NCI-H2107 (cell line): ENCODE data around the gene CLEC2B.
"Not testable (repeated sequence)": the region's sequence is repeated elsewhere in the genome, so short reads cannot be mapped to it uniquely, and the experiment has no call there.

Experiments used
- DNase-seq: peaks from one replicate; lab custom pipeline; 2025; lab: John Stamatoyannopoulos, UW

CLEC2B gene

DNA sequence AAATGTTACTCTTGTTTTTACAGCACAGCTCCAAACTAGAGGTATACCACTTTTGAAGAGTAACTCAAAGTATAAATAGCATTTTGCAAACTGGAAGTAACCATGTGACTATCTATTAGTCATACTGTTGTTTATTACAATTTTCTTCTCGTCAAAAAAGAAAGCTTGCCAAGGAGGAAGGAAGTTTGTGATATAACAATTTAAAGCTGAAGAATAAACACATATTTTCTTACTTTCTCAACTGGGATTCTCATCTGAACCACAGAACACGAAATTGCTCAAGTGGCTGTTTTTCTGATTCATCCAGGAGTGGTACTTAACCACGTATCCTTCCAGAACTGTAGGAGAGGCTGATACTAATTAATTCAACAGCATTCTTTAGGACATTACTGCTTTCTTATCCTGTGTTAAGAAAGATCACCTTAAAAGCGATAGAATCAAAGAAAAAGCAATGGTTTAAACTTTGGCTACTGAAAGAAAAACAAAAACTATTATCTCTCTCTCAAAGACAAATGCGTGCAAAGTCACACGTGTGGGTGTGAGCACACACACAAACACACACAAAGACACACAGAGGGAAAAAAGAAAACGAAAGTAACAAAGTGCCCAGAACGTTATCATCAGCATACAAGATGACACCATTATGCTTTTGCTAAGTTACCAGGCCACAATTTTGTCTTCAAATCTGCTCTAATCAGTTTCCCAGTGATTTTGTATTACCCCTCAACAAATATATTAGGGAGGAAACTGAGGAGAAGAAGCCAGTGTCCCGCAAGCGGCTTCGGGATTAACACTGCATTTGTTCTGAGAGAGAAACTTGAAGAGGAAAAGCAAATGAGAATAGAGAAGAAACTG is at the start of gene CLEC2B:
CLEC2B (minus strand) TSS at position 48 of the 855 bp plus-strand sequence.
- DNase-seq, result no peak

DNA sequence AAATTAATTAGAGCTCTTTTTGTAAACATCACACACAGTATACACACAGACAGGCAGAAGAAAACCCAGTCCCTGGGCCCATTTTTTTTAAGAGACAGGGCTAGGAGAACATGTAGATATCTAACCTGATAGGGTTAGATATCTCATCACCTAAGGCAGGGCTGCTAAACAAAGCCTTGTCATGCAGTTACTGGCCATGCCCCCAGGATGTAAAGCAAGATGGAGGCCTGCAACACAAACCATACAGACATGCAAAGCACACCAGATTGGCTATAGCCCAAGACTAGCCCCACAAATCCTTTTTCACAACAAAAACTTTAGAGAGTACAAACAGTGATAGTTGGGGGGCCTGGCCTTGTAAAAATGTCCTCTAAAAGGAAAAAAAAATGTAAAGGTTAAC is 42.6 kb upstream of the CLEC2B start:
- DNase-seq, result no peak

DNA sequence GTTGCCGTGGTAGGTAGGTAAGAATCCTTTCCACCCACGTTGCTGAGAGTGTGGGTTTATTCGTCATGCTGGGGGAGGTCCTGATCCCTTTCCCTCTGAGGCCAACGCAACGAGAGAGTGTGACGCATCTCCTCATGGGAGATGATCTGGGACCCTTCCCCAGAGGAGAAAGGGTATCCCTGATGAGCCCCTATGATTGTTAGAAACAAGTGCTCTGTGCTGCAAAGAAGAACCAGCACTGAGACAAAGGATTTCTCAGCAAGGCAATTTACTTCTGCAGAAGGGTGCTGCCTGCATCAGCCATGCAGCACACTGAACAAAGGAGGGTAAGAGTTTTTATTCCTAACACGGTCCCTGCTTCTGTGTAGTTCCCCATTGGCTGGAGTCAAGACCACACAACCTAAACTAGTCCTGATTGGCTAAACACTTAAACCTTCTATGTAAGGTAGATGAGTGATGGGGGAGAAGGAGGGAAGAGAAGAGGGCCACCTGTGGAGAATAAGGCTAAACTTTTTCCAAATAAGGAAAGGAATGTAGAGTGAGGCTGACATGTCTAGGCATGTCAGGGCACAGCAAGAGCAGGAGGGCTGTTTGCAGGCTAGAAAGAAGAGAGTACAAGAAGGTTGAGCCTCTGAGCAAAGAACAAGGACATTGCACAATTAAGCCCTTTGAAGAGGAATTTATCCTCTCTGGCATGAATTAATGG is 41.7 kb upstream of the CLEC2B start:
- no peak for DNase-seq

DNA sequence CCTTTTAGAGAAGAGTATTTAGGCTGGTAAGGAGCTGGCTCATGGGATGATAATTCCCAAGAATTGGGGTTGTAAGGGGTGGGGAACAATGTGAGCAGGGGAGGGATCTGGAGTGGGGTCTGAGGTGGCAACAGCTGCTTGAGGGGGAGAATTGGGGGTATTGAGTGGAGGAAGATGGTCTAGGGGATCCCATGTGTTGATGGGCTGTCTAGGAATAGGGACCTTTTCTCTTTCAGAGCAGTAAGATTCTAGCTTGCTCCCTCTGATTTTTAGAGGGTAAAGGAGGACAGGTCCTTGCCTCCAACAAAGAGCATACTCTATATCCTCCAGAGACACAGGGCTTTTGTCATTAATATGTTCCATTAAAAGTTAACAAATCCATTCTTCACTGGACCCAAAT is 40.6 kb upstream of the CLEC2B start:
- DNase-seq, result no peak

DNA sequence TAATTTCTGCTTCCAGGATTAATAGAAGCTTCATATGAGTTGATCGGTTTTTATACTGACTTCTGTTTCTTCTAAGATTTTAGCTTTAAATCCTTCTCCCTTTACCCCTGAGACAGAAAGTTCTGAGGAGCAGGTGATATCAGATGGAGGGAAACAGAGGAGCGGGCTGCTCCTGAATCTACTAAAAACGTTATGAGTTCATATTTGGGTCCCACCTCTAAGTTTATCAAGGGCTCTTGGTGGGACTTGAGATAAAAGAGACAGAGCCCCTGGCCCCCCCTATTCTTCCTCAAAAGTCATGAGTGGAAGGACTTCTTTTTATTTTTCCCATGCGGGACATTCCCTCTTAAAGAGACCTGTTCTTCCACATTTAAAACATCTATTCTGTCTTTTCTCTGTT is 39.2 kb upstream of the CLEC2B start:
- no peak for DNase-seq

DNA sequence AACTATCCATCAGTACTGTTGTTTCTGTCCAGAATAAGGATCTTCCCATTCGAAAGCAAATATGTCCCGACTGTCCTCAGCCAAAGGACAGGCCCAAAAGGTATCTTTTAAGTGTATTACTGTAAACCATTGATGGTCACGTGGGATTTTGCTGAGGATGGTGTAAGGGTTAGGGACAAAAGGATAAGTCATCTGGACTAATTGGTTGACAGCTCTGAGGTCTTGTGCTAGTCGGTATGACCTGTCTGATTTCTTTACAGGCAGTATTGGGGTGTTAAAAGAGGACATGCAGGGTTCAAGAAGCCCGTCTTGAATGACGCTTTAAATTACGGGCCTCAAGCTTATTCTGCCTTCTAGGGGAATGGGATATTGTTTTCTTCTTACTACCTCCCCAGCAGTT is 38.6 kb upstream of the CLEC2B start:
- no peak for DNase-seq

DNA sequence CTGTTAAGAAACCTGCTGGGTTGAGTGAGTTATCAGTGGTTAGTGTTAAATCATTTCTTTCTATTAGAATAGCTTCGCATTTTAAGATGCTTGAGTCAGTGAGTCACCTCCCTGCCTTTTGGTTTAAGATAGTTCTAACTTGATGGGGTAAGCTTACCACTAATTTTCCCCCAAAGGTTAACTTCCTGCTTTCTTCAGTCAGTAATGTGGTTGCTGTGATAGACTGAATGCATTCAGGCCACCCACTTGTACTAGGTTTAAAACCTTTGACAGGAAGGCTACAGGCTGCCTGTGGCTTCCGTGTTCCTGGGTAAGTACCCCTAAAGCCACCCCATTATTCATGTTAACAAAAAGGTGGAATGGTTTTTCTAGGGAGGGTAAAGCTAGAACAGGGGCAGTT is 37.7 kb upstream of the CLEC2B start:
- no peak for DNase-seq

DNA sequence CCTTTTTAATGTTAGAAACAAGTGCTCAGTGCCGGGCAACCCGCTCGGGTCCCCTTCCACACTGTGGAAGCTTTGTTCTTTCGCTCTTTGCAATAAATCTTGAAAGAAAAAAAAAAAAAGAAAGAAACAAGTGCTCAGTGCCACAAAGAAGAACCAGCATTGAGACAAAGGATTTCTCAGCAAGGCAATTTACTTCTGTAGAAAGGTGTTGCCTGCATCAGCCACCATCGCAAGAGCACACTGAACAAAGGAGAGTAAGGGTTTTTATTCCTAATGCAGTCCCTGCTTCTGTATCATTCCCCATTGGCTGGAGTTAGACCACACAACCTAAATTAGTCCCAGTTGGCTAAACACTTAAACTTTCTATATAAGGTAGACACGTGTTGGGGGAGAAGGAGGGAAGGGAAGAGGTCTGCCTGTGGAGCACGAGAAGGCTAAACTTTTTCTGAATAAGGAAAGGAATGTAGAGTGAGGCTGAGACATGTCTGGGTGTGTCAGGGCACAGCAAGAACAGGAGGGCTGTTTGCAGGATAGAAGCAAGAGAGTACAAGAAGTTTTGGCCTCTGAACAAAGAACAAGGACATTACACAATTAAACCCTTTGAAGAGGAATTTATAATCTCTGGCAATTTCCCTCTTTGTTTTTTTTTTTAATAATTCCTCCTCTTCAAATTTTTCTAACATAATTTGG is 33.5 kb upstream of the CLEC2B start:
- no peak for DNase-seq

DNA sequence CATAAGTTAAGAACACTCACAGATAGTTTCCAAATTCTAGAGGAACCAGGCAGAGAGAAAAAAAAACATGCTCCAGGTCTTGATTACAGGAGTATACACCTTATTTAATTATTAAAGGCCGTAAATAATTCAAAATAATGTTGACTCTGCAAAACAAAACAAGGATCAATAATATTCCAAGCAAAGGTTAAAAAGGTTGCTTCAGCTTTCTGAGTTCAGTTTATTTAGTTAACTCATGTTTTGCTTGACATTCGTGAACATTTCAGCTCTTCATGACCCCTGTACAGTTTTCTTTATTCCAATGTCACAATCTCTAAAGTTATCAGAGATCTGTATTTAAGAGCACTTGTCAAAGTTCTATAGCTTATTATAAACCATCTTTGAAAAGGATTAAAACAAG is 31.8 kb upstream of the CLEC2B start:
- DNase-seq, result no peak

DNA sequence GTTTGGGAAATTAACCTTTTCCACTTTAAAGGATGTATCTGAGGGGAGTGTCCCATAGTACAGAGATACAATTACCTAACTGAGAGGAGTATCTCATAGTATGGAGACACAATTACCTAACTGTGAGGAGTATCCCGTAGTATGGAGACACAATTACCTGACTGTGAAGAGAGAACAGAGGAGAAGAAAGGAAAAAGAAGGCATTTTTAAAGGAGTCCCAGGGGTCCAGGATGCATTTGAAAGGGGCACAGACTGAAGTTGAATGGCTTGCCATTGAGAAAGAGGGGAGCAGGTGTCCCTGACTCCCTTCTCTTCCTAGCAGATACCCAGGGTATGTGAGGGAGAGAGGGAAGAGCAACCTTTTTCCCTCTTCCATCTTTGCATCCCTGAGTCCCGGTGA is 30.1 kb upstream of the CLEC2B start:
- DNase-seq, result no peak

DNA sequence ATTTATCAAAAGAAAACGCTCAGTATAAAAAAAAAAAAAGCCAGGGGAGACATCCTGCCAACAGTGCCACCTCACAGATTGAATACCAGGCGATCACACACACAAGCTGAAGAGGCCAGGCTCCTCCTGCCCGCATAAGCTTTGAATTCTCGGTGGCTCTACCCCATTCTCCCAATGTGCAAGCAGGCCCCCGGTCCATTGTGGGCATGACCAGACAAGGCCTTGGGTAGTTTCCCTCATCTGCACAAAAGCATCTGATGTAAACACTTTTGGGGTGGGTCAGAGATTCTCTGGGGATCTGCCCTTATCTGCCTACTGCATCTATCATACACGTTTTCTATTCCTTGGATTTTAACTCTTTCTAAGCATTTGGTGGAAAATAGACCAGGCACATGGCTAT is 28.4 kb upstream of the CLEC2B start:
- no peak for DNase-seq

DNA sequence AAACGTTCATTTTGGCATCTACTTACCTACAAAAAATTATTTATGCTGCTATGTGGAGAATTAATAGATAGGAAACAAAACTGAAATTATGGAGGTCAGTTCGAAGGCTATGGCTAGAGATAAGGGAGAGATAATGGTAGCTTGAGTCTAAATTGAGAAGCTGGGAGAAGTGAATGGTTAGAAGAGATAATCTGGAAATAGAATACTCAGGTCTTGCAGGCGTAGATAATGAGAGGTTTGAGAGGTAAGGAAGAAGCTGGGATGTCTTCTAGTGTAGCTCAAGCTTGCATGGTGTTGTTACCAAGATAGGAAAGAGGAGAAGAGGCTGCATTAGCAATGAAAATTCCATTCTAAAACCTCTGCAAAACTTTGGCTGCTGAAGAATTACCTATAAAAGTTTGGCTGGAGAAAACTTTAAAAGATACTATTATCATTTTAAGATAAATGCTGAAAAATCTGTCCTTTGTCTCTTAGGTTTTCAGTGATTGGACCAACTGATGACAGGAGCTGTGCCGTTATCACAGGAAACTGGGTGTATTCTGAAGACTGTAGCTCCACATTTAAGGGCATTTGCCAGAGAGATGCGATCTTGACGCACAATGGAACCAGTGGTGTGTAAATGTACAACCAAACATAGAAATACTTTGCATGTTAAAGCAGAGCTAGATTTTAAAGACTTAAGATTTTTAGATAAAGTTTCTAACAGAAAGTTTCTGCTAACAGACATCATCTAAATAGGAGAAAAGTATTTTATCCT is 26.2 kb upstream of the CLEC2B start:
- no peak for DNase-seq

DNA sequence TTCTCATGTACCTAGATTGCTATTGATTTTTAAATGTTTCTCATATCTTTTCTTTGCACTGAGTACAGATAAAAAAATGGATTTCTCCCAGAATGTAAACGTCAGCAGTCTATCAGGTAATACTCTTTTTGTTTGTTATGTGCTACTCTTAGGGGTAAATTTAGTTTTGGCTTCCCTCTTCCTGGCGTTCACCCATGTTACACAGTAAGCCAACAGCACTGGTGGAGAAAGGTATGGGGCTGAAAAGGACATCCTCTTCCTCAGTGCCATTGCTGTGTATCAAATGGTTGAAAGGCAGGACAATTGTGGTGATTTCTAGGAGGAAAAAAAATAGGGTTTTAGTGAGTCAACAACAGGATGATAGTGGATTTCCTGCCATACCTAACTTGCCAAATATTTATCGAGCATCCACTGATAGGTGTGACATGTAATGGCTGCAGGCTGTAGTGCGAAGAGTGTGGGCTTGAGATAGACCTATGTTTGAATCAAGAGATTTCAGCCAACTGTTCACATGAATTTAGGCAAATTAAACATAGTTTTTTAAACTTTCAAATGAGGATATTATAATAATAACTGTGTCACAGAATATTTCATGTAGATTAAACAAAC is 19.6 kb upstream of the CLEC2B start:
- DNase-seq, result no peak

DNA sequence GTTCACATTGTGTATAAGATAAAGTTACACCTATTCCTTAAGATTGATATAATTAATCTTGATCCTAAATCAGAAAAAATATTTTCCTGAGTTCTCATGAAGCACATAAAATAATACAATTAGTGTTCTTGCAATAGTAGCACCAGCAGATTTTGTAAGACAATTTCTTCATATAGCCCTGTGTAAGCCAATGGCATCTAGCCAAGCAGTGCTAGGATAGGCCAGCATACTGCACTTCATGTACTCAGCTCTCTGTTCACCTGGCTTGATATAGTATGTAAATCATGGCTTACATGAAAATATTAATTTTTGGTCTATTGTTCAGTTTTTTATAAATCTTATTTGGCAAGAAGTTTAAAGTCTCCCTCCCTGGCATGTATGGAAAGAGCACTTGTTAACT is 14.0 kb upstream of the CLEC2B start:
- DNase-seq, result no peak

DNA sequence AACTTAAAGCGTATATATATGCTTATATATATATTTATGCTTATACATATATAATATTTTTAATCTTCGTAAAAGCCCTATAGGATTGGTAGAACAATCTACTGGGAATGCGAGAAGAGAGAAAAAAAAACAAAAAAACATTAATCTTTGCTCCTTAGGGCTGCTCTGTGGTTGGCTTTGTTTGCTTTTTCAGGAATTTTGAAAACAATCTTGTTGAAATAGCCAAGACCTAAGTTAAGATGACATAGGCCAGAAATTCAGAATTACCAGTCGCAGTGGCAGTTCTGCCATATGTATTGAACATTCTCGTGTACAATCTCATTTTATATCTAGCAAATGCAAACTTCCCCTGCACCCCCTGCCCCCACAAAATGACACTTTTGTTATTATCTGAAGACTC is 12.8 kb upstream of the CLEC2B start:
- no peak for DNase-seq

DNA sequence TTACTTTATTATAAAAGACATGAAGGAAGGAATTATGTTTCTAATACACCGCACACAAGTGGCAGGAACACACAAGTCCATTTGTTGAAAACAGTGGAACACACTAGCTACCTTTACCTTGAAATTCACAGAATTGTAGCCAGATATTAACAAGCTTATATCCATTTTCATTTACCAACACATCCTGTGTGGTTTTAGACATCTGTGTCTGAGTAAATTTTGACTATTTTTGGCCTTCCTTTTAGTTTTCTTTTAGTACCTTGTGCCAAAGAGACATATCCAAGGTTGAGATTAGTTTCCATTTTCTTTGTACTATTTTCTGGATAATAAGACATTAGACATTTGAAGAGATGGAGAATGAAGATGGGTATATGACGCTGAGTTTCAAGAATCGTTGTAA is 12.1 kb upstream of the CLEC2B start, which contains the start of gene KLRF2:
KLRF2 (plus strand) TSS at position 244 of the 400 bp plus-strand sequence; CDS start at position 351, 107 bp downstream.
- DNase-seq, result no peak

DNA sequence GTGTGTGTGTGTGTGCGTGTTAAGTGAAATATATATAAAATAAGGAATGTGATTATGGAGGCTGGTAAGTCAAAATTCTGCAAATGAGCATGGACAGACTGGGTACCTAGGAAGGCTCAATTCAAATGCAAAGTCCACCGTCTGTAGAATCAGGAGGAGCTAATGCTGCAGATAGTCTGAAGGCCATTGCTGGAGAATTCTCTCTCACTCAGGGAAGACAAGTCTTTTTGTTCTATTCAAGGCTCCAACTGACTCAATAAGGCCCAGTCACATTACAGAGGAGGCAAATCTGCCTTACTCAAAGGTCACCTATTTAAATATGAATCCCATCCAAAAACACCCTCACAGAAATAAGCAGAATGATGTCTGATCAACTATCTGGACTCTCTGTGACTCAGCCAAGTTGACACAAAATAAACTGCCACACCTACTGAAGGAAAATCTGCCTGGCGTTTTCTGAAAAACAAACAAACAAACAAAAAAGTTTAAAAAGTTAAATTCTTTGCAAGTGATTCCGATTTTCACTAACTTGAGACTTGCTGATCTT is 11.5 kb upstream of the CLEC2B start:
- DNase-seq, result no peak

DNA sequence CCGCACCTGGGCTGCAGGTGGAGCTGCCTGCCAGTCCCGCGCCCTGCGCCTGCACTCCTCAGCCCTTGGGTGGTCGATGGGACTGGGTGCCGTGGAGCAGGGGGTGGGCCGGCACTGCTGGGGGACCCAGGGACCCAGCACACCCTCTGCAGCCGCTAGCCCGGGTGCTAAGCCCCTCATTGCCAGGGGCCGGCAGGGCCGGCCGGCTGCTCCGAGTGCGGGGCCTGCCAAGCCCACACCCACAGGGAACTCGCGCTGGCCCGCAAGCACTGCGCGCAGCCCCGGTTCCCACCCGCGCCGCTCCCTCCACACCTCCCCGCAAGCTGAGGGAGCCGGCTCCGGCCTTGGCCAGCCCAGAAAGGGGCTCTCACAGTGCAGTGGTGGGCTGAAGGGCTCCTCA is 7.0 kb upstream of the CLEC2B start:
- not testable (repeated sequence) for DNase-seq

DNA sequence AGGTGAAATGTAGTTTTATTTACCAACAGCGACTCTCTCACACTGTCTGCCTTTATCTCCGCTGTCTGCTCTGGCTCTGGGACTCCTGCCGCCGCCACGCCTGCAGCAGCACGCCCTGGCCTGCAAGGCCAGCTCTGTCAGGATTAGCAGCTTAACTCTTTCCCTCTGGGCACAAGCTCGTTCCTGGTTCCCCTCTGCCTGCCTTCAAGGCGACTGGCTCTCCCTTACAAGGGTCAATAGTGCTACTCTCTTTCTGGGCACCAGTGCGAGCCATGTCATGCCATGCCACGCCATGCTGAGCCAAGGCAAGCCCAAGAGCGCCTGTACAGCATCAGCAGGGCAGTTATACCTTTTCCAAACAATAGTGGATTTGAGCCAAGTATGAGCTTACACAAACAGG is 3.6 kb upstream of the CLEC2B start:
- DNase-seq, result no peak

DNA sequence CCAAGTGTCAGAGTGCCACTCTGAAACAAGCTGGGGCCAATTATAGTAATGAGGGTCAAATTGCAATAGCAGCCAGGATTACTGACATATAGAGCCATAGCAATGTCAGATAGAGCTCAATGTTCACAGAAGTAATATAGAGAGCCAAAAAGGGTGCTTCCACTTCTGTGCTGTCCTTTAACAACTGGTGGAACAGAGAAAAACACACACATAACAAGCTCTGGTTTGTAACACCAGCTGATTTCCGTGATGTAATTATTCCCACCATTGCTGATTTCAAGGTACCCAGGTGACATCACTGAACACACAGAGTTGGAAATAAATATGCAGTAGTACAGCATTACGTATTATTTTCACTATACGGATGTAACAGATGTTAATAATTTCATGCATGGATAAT is 3.0 kb upstream of the CLEC2B start:
- DNase-seq, result no peak

DNA sequence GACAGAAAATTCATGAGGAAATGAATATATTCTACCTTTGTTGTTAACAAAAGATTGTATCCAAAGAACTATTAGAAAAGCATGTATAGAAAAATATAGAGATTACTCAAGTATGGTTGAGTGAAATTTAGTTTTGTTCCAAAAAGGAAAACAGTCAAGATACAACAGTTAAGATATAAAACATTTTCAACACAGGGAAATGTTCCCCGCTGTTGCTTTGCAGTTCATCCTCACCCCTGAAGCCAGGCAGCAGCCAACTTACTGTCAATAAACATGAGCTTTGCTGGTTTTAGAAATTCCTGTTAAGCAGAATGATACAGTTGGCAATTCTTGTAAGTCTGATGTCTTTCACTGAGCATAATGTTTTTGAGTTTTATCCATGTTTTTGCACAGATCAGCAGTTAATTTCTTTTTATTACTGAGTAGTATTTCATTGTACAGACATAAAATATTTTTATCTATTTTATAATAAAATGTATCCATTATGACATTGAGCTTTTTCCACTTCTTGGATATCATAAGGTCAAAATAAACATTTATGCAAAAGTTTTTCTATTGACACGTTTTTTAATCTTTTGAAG is 1.2 kb upstream of the CLEC2B start:
- no peak for DNase-seq
